Cardiac muscle cell (in vitro differentiated cells and primary cell): Measurements from ENCODE around the gene TP63. TPM values are rescaled to one million over a fixed set of nuclear protein-coding genes. Genes with fewer than 3 reads are reported as not detected.

Experiments used
- DNase-seq, 2 donors: peaks; one replicate each; pipeline versions ENCODE4 v3.0.0 to v3.0.0-alpha.2; 2010 to 2017; ENCODE audit warnings: low read depth in 1 of 2, low spot score in 1 of 2
- H3K27ac ChIP-seq: fragments of 200-600 bp; sonication (generic); 2 replicates; pipeline ENCODE4 v1.5.1; 2016
- H3K27me3 ChIP-seq: fragments of 200-600 bp; sonication (generic); 2 replicates; pipeline ENCODE4 v1.6.0; 2016; ENCODE audit warnings: control low read depth
- H3K36me3 ChIP-seq: fragments of 200-600 bp; sonication (generic); 2 replicates; pipeline ENCODE4 v1.5.1; 2016; ENCODE audit warnings: control low read depth
- H3K4me1 ChIP-seq: fragments of 200-600 bp; sonication (generic); 2 replicates; pipeline ENCODE4 v1.8.1; 2017; ENCODE audit warnings: low read depth, mild to moderate bottlenecking, mixed run types
- H3K4me3 ChIP-seq: fragments of 200-600 bp; sonication (generic); 2 replicates; pipeline ENCODE4 v1.5.1; 2016; ENCODE audit warnings: mild to moderate bottlenecking
- H3K9me3 ChIP-seq: fragments of 200-600 bp; sonication (generic); 2 replicates; pipeline ENCODE4 v1.5.1; 2017; ENCODE audit warnings: low read depth, mild to moderate bottlenecking, control low read depth
- polyA plus RNA-seq: library from polyadenylated mRNA; unstranded; fragments of >200 nt; fragmentation: Nextera tagmentation; extraction: Ambion mirVana; gene quantifications from 2 replicates; pipeline ENCODE4 v1.2.1, GENCODE V29; 2016
- total RNA-seq: library from RNA; depleted of rRNA; stranded (reverse); fragments of >200 nt; gene quantifications from 2 replicates; pipeline ENCODE4 v1.2.3, GENCODE V29; 2016
- TF ChIP-seq, protein P1 (sequence below): IDR thresholded peaks from 2 replicates; pipeline ENCODE4 v1.5.1; 2012; ENCODE audit warnings: low read depth, mild to moderate bottlenecking, low read length

Gene TP63
- total and polyA plus RNA-seq, 2 experiments from 2014 or later = not detected

DNA sequence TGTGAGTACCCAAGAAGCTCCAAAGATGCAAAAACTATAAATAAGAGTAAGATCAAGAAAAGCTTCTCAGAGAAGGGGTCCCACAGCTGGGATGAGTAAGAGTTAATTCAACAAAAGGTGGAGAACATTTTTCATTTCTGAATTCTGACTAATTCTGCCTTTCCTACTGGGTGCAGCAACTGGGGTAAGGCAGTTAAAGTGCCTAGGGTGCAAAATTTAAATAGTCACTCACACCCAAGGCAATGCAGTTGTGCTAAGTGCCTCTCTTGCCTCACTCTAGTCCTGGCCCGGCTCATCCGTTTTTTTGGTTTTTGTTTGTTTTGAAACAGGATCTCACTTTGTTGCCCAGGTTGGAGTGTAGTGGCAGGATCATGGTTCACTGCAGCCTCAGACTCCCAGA is 240.2 kb downstream of the TP63 start:
- Histone ChIP-seq H3K27me3 (no peaks in the 10 kb centered on the region), H3K9me3 (no peaks in the 10 kb centered on the region)
- TF ChIP-seq, protein P1, sequence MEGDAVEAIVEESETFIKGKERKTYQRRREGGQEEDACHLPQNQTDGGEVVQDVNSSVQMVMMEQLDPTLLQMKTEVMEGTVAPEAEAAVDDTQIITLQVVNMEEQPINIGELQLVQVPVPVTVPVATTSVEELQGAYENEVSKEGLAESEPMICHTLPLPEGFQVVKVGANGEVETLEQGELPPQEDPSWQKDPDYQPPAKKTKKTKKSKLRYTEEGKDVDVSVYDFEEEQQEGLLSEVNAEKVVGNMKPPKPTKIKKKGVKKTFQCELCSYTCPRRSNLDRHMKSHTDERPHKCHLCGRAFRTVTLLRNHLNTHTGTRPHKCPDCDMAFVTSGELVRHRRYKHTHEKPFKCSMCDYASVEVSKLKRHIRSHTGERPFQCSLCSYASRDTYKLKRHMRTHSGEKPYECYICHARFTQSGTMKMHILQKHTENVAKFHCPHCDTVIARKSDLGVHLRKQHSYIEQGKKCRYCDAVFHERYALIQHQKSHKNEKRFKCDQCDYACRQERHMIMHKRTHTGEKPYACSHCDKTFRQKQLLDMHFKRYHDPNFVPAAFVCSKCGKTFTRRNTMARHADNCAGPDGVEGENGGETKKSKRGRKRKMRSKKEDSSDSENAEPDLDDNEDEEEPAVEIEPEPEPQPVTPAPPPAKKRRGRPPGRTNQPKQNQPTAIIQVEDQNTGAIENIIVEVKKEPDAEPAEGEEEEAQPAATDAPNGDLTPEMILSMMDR = no peak

GRCh38 chr3:189883113-189883753 is 252.0 kb downstream of the TP63 start:
- no peak for DNase-seq
- Histone ChIP-seq H3K27me3 (no peaks in the 10 kb centered on the region), H3K4me1 (no peaks in the 10 kb centered on the region), H3K27ac (no peak overlapping the region), H3K9me3 (no peaks in the 10 kb centered on the region), H3K36me3 (no peaks in the 10 kb centered on the region), H3K4me3 (no peak overlapping the region)
- TF ChIP-seq, protein P1 = no peak

More for the DNA sequence above, 240.2 kb downstream of the TP63 start:
- Histone ChIP-seq H3K4me3 (no peak overlapping the region), H3K4me1 (no peaks in the 10 kb centered on the region), H3K36me3 (no peaks in the 10 kb centered on the region), H3K27ac (no peak overlapping the region)
- no peak for DNase-seq

GRCh38 chr3:189890496-189890895 is 259.3 kb downstream of the TP63 start:
- Histone ChIP-seq H3K27ac (no peak overlapping the region), H3K27me3 (no peaks in the 10 kb centered on the region), H3K9me3 (no peaks in the 10 kb centered on the region), H3K4me1 (no peaks in the 10 kb centered on the region), H3K4me3 (no peak overlapping the region), H3K36me3 (no peaks in the 10 kb centered on the region)
- DNase-seq = no peak
- TF ChIP-seq, protein P1 = no peak

GRCh38 chr3:189896533-189896932 is 265.3 kb downstream of the TP63 start:
- no peak overlapping the region for H3K4me3 ChIP-seq
- DNase-seq = no peak
- TF ChIP-seq, protein P1 = no peak

GRCh38 chr3:189897406-189897805 is 266.2 kb downstream of the TP63 start:
- no peak overlapping the region for H3K27ac ChIP-seq
- TF ChIP-seq, protein P1 = no peak
- H3K9me3 ChIP-seq = no peaks in the 10 kb centered on the region
- H3K27me3 ChIP-seq = no peaks in the 10 kb centered on the region
- H3K36me3 ChIP-seq = no peaks in the 10 kb centered on the region
- no peak for DNase-seq
- no peak overlapping the region for H3K4me3 ChIP-seq
- no peaks in the 10 kb centered on the region for H3K4me1 ChIP-seq

More at GRCh38 chr3:189896533-189896932, 265.3 kb downstream of the TP63 start:
- Histone ChIP-seq H3K27me3 (no peaks in the 10 kb centered on the region), H3K27ac (no peak overlapping the region), H3K36me3 (no peaks in the 10 kb centered on the region), H3K9me3 (no peaks in the 10 kb centered on the region), H3K4me1 (no peaks in the 10 kb centered on the region)
